Raji (cell line): ENCODE measurements around the gene DDX31.

Experiments used
- POLR2A ChIP-seq: IDR thresholded peaks from 2 replicates; pipeline ENCODE4 v1.6.1; 2011; ENCODE audit warnings: low read depth, low read length, control low read depth; ENCODE audit not compliant: insufficient read depth

The DDX31 gene

GRCh38 chr9:132630116-132630515 lies 39.7 kb downstream of the DDX31 start:
- no peak for TF ChIP-seq POLR2A

GRCh38 chr9:132628746-132629145 lies 41.0 kb downstream of the DDX31 start:
- TF ChIP-seq POLR2A, result no peak

GRCh38 chr9:132627594-132627993 lies 42.2 kb downstream of the DDX31 start:
- TF ChIP-seq POLR2A, result no peak

- no peak for TF ChIP-seq POLR2A
These were observed 42.7 kb downstream of the DDX31 start for GRCh38 chr9:132627106-132627505.

GRCh38 chr9:132626285-132626684 lies 43.5 kb downstream of the DDX31 start:
- no peak for TF ChIP-seq POLR2A

GRCh38 chr9:132622159-132622558 lies 47.6 kb downstream of the DDX31 start:
- no peak for TF ChIP-seq POLR2A

- no peak for TF ChIP-seq POLR2A
These were observed 53.1 kb downstream of the DDX31 start for GRCh38 chr9:132616725-132617124.

GRCh38 chr9:132615774-132616173 lies 54.0 kb downstream of the DDX31 start:
- TF ChIP-seq POLR2A, result no peak

- TF ChIP-seq POLR2A, result no peak
These were observed 55.5 kb downstream of the DDX31 start for GRCh38 chr9:132614324-132614723.

- no peak for TF ChIP-seq POLR2A
These were observed 59.1 kb downstream of the DDX31 start for GRCh38 chr9:132610661-132611060.

GRCh38 chr9:132609829-132610228 lies 60.0 kb downstream of the DDX31 start:
- no peak for TF ChIP-seq POLR2A

GRCh38 chr9:132609184-132609583 lies 60.6 kb downstream of the DDX31 start:
- TF ChIP-seq POLR2A, result no peak

GRCh38 chr9:132606066-132606465 lies 63.7 kb downstream of the DDX31 start:
- no peak for TF ChIP-seq POLR2A

GRCh38 chr9:132605387-132605786 lies 64.4 kb downstream of the DDX31 start:
- TF ChIP-seq POLR2A, result no peak

GRCh38 chr9:132602207-132602606 lies 67.6 kb downstream of the DDX31 start:
- TF ChIP-seq POLR2A, result no peak

GRCh38 chr9:132600326-132600984 lies 69.3 kb downstream of the DDX31 start:
- no peak for TF ChIP-seq POLR2A

GRCh38 chr9:132597073-132597775 lies 72.6 kb downstream of the DDX31 start:
- TF ChIP-seq POLR2A, result no peak
